Loucy (cell line): ENCODE results near the gene KCNJ12.
"Not testable (repeated sequence)": the region's sequence is repeated elsewhere in the genome, so short reads cannot be mapped to it uniquely, and the experiment has no call there.

Experiments
- H2AFZ ChIP-seq: fragments of 200-600 bp; sonication (generic); 2 replicates; pipeline ENCODE4 v1.6.0; 2016; ENCODE audit warnings: antibody characterized with exemption, mild to moderate bottlenecking, low read length, moderate library complexity
- H3F3A ChIP-seq: fragments of 200-600 bp; 2 replicates; pipeline ENCODE4 v1.6.0; 2016; ENCODE audit warnings: antibody characterized with exemption, low read depth, mild to moderate bottlenecking
- H3K27me3 ChIP-seq: fragments of 200-600 bp; sonication (generic); 2 replicates; pipeline ENCODE4 v1.6.1; 2014; ENCODE audit warnings: low read length, mild to moderate bottlenecking; ENCODE audit not compliant: insufficient read depth, poor library complexity, severe bottlenecking
- H3K36me3 ChIP-seq: fragments of 200-600 bp; sonication (generic); 2 replicates; pipeline ENCODE4 v1.6.1; 2016; ENCODE audit warnings: low read length; ENCODE audit not compliant: insufficient read depth
- H3K4me1 ChIP-seq: fragments of 200-600 bp; sonication (generic); 2 replicates; pipeline ENCODE4 v1.5.1; 2014; ENCODE audit warnings: low read length, mild to moderate bottlenecking; ENCODE audit not compliant: insufficient read depth, poor library complexity, severe bottlenecking
- H3K4me2 ChIP-seq: fragments of 200-600 bp; sonication (generic); 2 replicates; pipeline ENCODE4 v1.6.0; 2014; ENCODE audit warnings: antibody characterized with exemption, low read length, low read depth, mild to moderate bottlenecking; ENCODE audit not compliant: poor library complexity, severe bottlenecking
- H3K4me3 ChIP-seq: fragments of 200-600 bp; sonication (generic); 2 replicates; pipeline ENCODE4 v1.5.1; 2014; ENCODE audit warnings: low read length, mild to moderate bottlenecking, mixed read lengths; ENCODE audit not compliant: poor library complexity, severe bottlenecking
- H3K79me2 ChIP-seq: fragments of 200-600 bp; sonication (generic); 2 replicates; pipeline ENCODE4 v1.6.1; 2014; ENCODE audit warnings: low read length; ENCODE audit not compliant: insufficient read depth
- H3K9ac ChIP-seq: fragments of 200-600 bp; sonication (generic); 2 replicates; pipeline ENCODE4 v1.6.0; 2014; ENCODE audit warnings: mild to moderate bottlenecking, low read depth, low read length, moderate library complexity; ENCODE audit not compliant: poor library complexity, severe bottlenecking
- H3K9me2 ChIP-seq: fragments of 200-600 bp; sonication (generic); replicated peaks from 2 replicates; pipeline ENCODE4 v1.6.1; 2016; ENCODE audit warnings: low read depth, low read length, mixed read lengths
- H3K9me3 ChIP-seq: fragments of 200-600 bp; sonication (generic); 2 replicates; pipeline ENCODE4 v1.6.1; 2014; ENCODE audit warnings: mild to moderate bottlenecking, antibody characterized with exemption, low read length, low read depth; ENCODE audit not compliant: insufficient read depth
- H4K20me1 ChIP-seq: fragments of 200-600 bp; sonication (generic); 2 replicates; pipeline ENCODE4 v1.6.0; 2014; ENCODE audit warnings: antibody characterized with exemption, low read length, mild to moderate bottlenecking; ENCODE audit not compliant: insufficient read depth, poor library complexity, severe bottlenecking

KCNJ12 gene

GRCh38 chr17:21404539-21404938 is 28.4 kb downstream of the KCNJ12 start:
- not testable (repeated sequence) for H3K4me2 ChIP-seq, H2AFZ ChIP-seq, H3F3A ChIP-seq, H3K9ac ChIP-seq, H3K36me3 ChIP-seq, H4K20me1 ChIP-seq, H3K4me1 ChIP-seq, H3K27me3 ChIP-seq, H3K4me3 ChIP-seq, H3K9me2 ChIP-seq, H3K9me3 ChIP-seq, H3K79me2 ChIP-seq

GRCh38 chr17:21404956-21405731 is 29.0 kb downstream of the KCNJ12 start:
- H3K27me3 ChIP-seq, H3K79me2 ChIP-seq, H2AFZ ChIP-seq, H4K20me1 ChIP-seq, H3F3A ChIP-seq, H3K4me3 ChIP-seq, H3K9me2 ChIP-seq, H3K9ac ChIP-seq, H3K4me1 ChIP-seq, H3K9me3 ChIP-seq, H3K36me3 ChIP-seq, H3K4me2 ChIP-seq: not testable (repeated sequence)

GRCh38 chr17:21405904-21406400 is 29.8 kb downstream of the KCNJ12 start:
- not testable (repeated sequence) for H2AFZ ChIP-seq, H3K9ac ChIP-seq, H3K4me1 ChIP-seq, H3K36me3 ChIP-seq, H3K9me3 ChIP-seq, H3K27me3 ChIP-seq, H3K9me2 ChIP-seq, H3F3A ChIP-seq, H4K20me1 ChIP-seq, H3K4me2 ChIP-seq, H3K79me2 ChIP-seq, H3K4me3 ChIP-seq

GRCh38 chr17:21406616-21407404 is 30.7 kb downstream of the KCNJ12 start:
- H3K4me1 ChIP-seq, H4K20me1 ChIP-seq, H3K79me2 ChIP-seq, H2AFZ ChIP-seq, H3K36me3 ChIP-seq, H3K9ac ChIP-seq, H3K4me2 ChIP-seq, H3F3A ChIP-seq, H3K4me3 ChIP-seq, H3K9me3 ChIP-seq, H3K27me3 ChIP-seq, H3K9me2 ChIP-seq: not testable (repeated sequence)

GRCh38 chr17:21407752-21408151 is 31.6 kb downstream of the KCNJ12 start:
- H4K20me1 ChIP-seq, H3K79me2 ChIP-seq, H3K9ac ChIP-seq, H2AFZ ChIP-seq, H3K4me3 ChIP-seq, H3K36me3 ChIP-seq, H3K4me2 ChIP-seq, H3K9me2 ChIP-seq, H3K9me3 ChIP-seq, H3K4me1 ChIP-seq, H3K27me3 ChIP-seq, H3F3A ChIP-seq: not testable (repeated sequence)

GRCh38 chr17:21408224-21408623 is 32.1 kb downstream of the KCNJ12 start:
- not testable (repeated sequence) for H3K9ac ChIP-seq, H3K79me2 ChIP-seq, H3K4me3 ChIP-seq, H4K20me1 ChIP-seq, H3K9me2 ChIP-seq, H3K36me3 ChIP-seq, H3K9me3 ChIP-seq, H3K4me2 ChIP-seq, H2AFZ ChIP-seq, H3F3A ChIP-seq, H3K27me3 ChIP-seq, H3K4me1 ChIP-seq

- not testable (repeated sequence) for H2AFZ ChIP-seq, H3K4me1 ChIP-seq, H3K79me2 ChIP-seq, H3K9ac ChIP-seq, H3K9me2 ChIP-seq, H4K20me1 ChIP-seq, H3F3A ChIP-seq, H3K27me3 ChIP-seq, H3K4me2 ChIP-seq, H3K4me3 ChIP-seq, H3K36me3 ChIP-seq, H3K9me3 ChIP-seq
These were observed 32.7 kb downstream of the KCNJ12 start for GRCh38 chr17:21408766-21409300.
